ENCODE measurements around the gene CZIB. TPM values are rescaled to one million over a fixed set of nuclear protein-coding genes. Genes with fewer than 3 reads are reported as not detected.
"Not testable (repeated sequence)": the region's sequence is repeated elsewhere in the genome, so short reads cannot be mapped to it uniquely, and the experiment has no call there.

The CZIB gene
- total RNA-seq, 2 experiments from 2014 or later = 45.4 to 48.7 TPM

GRCh38 chr1:53186533-53186932 lies 33.9 kb downstream of the CZIB start:
- ChIA-PET CTCF (interaction anchor here (0.6 to 2.7 kb wide), 6 partner anchors 9 to 1150 kb away, joined by 3 to 17 read pairs (median 4); no protein-coding TSS in a partner anchor), POLR2A (interaction anchor here (0.6 kb wide), 1 partner anchor 42 kb away, joined by 4 read pairs; no protein-coding TSS in a partner anchor)
- no peaks in the 10 kb centered on the region for H3K4me1 Mint-ChIP-seq
- intact Hi-C loops (cut with DNase I, micrococcal nuclease) = loop anchor here in 1 of 2 experiments (10.0 kb wide), 1 partner anchor 122 kb away; the partner anchor contains the start of gene PODN
- DNase-seq (no peak), ATAC-seq (no peak)
- H3K9me3 Mint-ChIP-seq (ENCODE audit: low read depth) = no peaks in the 10 kb centered on the region
- H3K36me3 Mint-ChIP-seq (ENCODE audit: low read depth) = no peaks in the 10 kb centered on the region
- H3K27me3 Mint-ChIP-seq = peaks cover 2% of the 10 kb centered on the region
- H3K4me3 Mint-ChIP-seq = no peak overlapping the region
- H3K27ac Mint-ChIP-seq = no peak overlapping the region

DNA sequence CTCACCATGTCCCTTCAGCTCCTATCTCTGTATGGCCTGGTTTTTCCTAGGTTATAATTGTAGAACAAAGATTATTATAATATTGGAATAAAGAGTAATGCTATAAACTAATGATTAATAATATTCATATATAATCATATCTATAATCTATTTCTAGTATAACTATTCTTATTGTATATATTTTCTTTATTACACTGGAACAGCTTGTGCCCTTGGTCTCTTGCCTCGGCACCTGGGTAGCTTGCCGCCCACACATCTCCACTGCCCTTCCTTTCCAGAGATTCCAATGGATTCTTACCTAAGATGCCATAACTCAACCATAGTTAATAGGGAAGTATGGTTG lies 34.5 kb downstream of the CZIB start:
- H3K27me3 Mint-ChIP-seq; H3K27ac Mint-ChIP-seq; ATAC-seq; H3K9me3 Mint-ChIP-seq (ENCODE audit: low read depth); DNase-seq; H3K4me3 Mint-ChIP-seq; H3K4me1 Mint-ChIP-seq; H3K36me3 Mint-ChIP-seq (ENCODE audit: low read depth); POLR2A ChIA-PET: not testable (repeated sequence)
- CTCF ChIA-PET = interaction anchor here (0.6 to 2.7 kb wide), 9 partner anchors 9 to 1149 kb away, joined by 3 to 17 read pairs (median 3); no protein-coding TSS in a partner anchor
- intact Hi-C loops (cut with DNase I, micrococcal nuclease) = loop anchor here in 1 of 2 experiments (10.0 kb wide), 1 partner anchor 121 kb away; the partner anchor contains the start of gene PODN

GRCh38 chr1:53183095-53183990 lies 37.1 kb downstream of the CZIB start:
- intact Hi-C loops (cut with DNase I, micrococcal nuclease) = loop anchor here (2.0 to 10.0 kb wide), 3 partner anchors 119 to 341 kb away; partner anchors contain the start of genes PODN (in 1 of the 2) and ZYG11A (in 1 of the 2)
- no peak overlapping the region for H3K4me3 Mint-ChIP-seq
- no peaks in the 10 kb centered on the region for H3K36me3 Mint-ChIP-seq (ENCODE audit: low read depth)
- POLR2A ChIA-PET = no interaction called here
- H3K9me3 Mint-ChIP-seq (ENCODE audit: low read depth) = no peaks in the 10 kb centered on the region
- H3K27me3 Mint-ChIP-seq = peaks cover 5% of the 10 kb centered on the region
- DNase-seq (no peak), ATAC-seq (no peak)
- H3K4me1 Mint-ChIP-seq = no peaks in the 10 kb centered on the region
- CTCF ChIA-PET = interaction anchor here (1.0 to 3.5 kb wide), 17 partner anchors 10 to 281 kb away, joined by 3 to 11 read pairs (median 4); partner anchors contain the start of gene ECHDC2
- H3K27ac Mint-ChIP-seq = no peak overlapping the region

GRCh38 chr1:53182716-53183094 lies 37.7 kb downstream of the CZIB start:
- no peak overlapping the region for H3K27ac Mint-ChIP-seq
- no peak for DNase-seq
- ATAC-seq = no peak
- H3K27me3 Mint-ChIP-seq = peaks cover 5% of the 10 kb centered on the region
- H3K4me1 Mint-ChIP-seq = no peaks in the 10 kb centered on the region
- H3K4me3 Mint-ChIP-seq = no peak overlapping the region
- ChIA-PET CTCF (interaction anchor here (0.6 to 3.5 kb wide), 20 partner anchors 10 to 321 kb away, joined by 3 to 11 read pairs (median 3); partner anchors contain the start of gene ECHDC2), POLR2A (no interaction called here)
- intact Hi-C loops (cut with DNase I, micrococcal nuclease) = loop anchor here (1.0 to 10.0 kb wide), 6 partner anchors 118 to 481 kb away; partner anchors contain the start of genes PODN (in 1 of the 2) and ZYG11A (in 1 of the 2)
- no peaks in the 10 kb centered on the region for H3K9me3 Mint-ChIP-seq (ENCODE audit: low read depth)
- H3K36me3 Mint-ChIP-seq (ENCODE audit: low read depth) = no peaks in the 10 kb centered on the region

DNA sequence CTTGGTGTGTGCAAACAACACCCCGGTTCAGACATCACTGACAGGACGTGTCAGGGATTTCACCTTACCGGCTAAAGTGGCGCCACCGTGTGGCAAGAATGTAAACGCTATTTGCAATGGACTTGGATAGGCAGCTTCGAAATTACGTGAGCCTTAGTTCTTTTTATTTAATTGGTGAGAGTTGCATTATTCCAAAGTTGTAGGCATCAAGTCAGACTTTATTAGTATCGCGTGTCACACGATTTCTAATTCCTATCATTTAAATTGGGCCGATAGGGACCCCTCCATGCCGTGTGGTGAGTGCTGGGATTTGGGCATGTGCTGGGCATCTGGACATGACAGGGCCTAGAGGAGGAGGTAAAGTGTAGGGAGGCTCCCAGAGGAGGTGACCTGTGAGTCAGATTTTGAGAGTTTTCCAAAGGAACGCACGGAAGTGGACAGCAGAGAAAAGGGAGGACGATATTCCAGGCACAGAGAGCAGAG lies 38.3 kb downstream of the CZIB start:
- H3K4me1 Mint-ChIP-seq = no peaks in the 10 kb centered on the region
- peak; percentile 93 for DNase-seq
- ATAC-seq = peak; percentile 95
- no peaks in the 10 kb centered on the region for H3K36me3 Mint-ChIP-seq (ENCODE audit: low read depth)
- ChIA-PET CTCF (interaction anchor here (0.6 to 3.5 kb wide), 22 partner anchors 10 to 533 kb away, joined by 3 to 11 read pairs (median 3); partner anchors contain the start of gene ECHDC2), POLR2A (no interaction called here)
- no peak overlapping the region for H3K27ac Mint-ChIP-seq
- no peaks in the 10 kb centered on the region for H3K9me3 Mint-ChIP-seq (ENCODE audit: low read depth)
- H3K4me3 Mint-ChIP-seq = no peak overlapping the region
- peaks cover 3% of the 10 kb centered on the region for H3K27me3 Mint-ChIP-seq
- intact Hi-C loops (cut with DNase I, micrococcal nuclease) = loop anchor here (1.0 to 10.0 kb wide), 6 partner anchors 117 to 481 kb away; partner anchors contain the start of genes PODN (in 1 of the 2) and ZYG11A (in 1 of the 2)

DNA sequence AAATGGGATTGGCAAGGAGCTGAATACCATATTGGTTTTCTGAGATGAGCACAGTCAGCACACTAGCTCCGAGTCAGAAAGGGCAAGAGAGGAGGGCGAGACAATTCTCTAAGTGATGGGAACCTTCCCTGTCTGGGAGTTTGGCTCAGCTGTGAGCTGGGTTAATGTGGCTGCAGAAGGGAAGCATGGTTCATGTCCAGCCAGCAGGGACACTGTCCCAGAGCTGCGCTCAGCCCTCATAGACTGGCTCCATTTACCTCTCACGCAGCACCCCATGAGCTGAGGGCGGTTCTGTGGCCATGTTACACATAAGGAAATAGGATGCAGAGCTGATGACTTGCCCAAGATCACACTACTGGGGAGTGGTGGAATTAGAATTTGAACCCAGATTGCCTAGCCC lies 39.5 kb downstream of the CZIB start:
- H3K4me3 Mint-ChIP-seq = no peak overlapping the region
- intact Hi-C loops (cut with DNase I, micrococcal nuclease) = loop anchor here in 1 of 2 experiments (5.0 to 10.0 kb wide), 2 partner anchors 116 to 274 kb away; partner anchors contain the start of gene PODN
- H3K27ac Mint-ChIP-seq = no peak overlapping the region
- ChIA-PET CTCF (interaction anchor here (0.6 to 3.5 kb wide), 18 partner anchors 9 to 283 kb away, joined by 3 to 11 read pairs (median 4); no protein-coding TSS in a partner anchor), POLR2A (no interaction called here)
- DNase-seq (no peak), ATAC-seq (no peak)
- H3K9me3 Mint-ChIP-seq (ENCODE audit: low read depth) = no peaks in the 10 kb centered on the region
- H3K27me3 Mint-ChIP-seq = peaks cover 3% of the 10 kb centered on the region
- no peaks in the 10 kb centered on the region for H3K4me1 Mint-ChIP-seq
- no peaks in the 10 kb centered on the region for H3K36me3 Mint-ChIP-seq (ENCODE audit: low read depth)

- Mint-ChIP-seq H3K27me3 (peaks cover 4% of the 10 kb centered on the region), H3K9me3 (ENCODE audit: low read depth) (no peaks in the 10 kb centered on the region), H3K4me3 (no peak overlapping the region), H3K36me3 (ENCODE audit: low read depth) (no peaks in the 10 kb centered on the region), H3K27ac (no peak overlapping the region), H3K4me1 (no peaks in the 10 kb centered on the region)
- intact Hi-C loops (cut with DNase I, micrococcal nuclease) = loop anchor here in 1 of 2 experiments (5.0 to 10.0 kb wide), 2 partner anchors 115 to 273 kb away; partner anchors contain the start of gene PODN
- CTCF ChIA-PET = interaction anchor here (0.6 to 3.5 kb wide), 14 partner anchors 9 to 390 kb away, joined by 3 to 11 read pairs (median 4); no protein-coding TSS in a partner anchor
- POLR2A ChIA-PET = no interaction called here
- ATAC-seq (no peak), DNase-seq (no peak)
These were observed 40.2 kb downstream of the CZIB start for GRCh38 chr1:53180226-53180625.

DNA sequence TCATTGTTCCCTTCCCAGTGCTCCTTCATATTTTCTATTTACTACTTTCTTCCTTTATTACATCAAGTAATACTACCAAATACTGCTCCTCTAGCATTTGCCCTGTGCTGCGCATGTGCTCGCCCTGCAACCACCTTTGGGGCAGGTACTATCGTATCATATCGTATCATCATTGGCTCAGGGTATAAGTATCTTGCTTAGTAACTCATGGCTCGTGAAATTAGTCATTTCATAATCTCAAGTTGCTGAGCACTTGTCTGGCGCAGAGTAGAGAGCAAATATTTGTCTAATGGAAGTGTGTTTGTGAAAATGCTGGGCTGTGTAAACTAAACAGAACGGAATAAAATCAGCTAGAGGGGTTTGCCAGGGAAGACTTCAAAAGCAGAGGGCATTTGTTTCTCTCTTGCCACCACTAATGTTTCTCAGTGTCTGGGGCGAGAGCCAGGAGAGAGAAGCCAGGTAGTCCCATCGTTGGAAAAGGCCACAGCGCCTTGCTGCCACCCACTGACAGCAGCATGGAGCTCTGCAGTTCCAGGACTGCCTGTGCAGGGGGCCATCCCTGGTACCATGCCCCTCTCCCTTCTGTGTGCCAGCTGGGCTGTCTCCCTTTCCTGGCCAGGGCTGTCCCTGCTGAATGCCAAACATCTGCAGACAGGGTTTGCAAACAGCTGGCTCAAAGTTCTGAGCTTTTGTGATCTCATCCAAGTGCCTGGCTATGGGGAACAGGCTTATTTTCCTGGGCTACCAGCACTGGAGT lies 43.8 kb downstream of the CZIB start:
- ChIA-PET POLR2A (no interaction called here), CTCF (interaction anchor here (0.6 to 1.1 kb wide), 3 partner anchors 10 to 272 kb away, joined by 3 to 5 read pairs (median 4); no protein-coding TSS in a partner anchor)
- intact Hi-C loops (cut with DNase I, micrococcal nuclease) = no loop called here
- Mint-ChIP-seq H3K9me3 (ENCODE audit: low read depth) (no peaks in the 10 kb centered on the region), H3K27ac (no peak overlapping the region), H3K27me3 (peaks cover 9% of the 10 kb centered on the region), H3K4me1 (no peaks in the 10 kb centered on the region), H3K36me3 (ENCODE audit: low read depth) (no peaks in the 10 kb centered on the region), H3K4me3 (no peak overlapping the region)
- no peak for DNase-seq
- no peak for ATAC-seq

DNA sequence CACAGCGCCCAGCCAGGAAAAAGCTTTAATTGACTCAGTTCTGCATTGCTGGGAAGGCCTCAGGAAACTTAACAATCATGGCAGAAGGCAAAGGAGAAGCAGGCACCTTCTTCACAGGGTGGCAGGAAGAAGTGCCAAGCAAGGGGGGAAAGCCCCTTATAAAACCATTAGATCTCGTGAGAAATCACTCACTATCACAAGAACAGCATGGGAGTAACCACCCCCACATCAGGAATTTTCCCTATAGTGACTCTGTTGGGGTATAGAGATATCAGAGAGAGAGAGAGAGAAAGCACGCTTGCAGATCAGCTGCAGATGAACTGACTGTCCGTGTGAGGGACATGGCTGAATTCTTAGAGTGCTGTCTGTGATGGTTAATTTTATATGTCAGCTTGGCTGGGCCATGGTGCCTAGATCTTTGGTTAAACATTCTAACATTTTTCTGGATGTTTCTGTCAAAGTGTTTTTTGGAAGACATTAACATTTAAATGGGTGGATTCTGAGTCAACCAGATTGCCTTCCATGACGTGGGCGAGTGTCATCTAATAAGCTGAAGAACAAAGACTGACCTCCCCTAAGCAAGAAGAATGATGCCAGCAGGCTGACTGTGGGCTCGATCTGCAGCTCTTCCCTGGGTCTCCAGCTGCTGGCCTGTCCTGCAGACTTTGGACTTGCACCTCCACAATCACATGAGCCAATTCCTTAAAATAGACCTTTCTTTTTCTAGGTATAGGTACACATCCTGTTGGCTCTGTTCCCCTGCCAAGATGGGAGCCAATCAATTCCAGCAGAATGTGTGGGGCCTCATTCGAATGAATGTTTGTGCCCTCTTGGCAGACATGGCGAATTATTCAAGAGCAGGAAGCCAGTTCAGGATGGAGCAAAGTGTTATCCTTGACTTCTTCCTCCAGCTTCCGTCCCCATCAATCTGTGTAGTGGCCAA lies 45.2 kb downstream of the CZIB start:
- no peaks in the 10 kb centered on the region for H3K36me3 Mint-ChIP-seq (ENCODE audit: low read depth)
- H3K9me3 Mint-ChIP-seq (ENCODE audit: low read depth) = no peaks in the 10 kb centered on the region
- ATAC-seq (no peak), DNase-seq (no peak)
- intact Hi-C loops (cut with DNase I, micrococcal nuclease) = no loop called here
- ChIA-PET CTCF (no interaction called here), POLR2A (no interaction called here)
- H3K27ac Mint-ChIP-seq = no peak overlapping the region
- no peak overlapping the region for H3K4me3 Mint-ChIP-seq
- H3K27me3 Mint-ChIP-seq = peaks cover 6% of the 10 kb centered on the region
- no peaks in the 10 kb centered on the region for H3K4me1 Mint-ChIP-seq

All from activated CD4-positive, alpha-beta T cell treated with anti-CD3 and anti-CD28 coated beads for 36 hours (primary cell).